CD4-positive, CD25-positive, alpha-beta regulatory T cell (primary cell): ENCODE results near the gene GHRL. TPM values are rescaled to one million over a fixed set of nuclear protein-coding genes. Genes with fewer than 3 reads are reported as not detected.

Experiments
- ATAC-seq, 2 donors: fragments of 150-1000 bp; cut with Tn5 transposase; one replicate each; pipeline ENCODE4 v1.10.0; 2021; ENCODE audit warnings: low read depth in 2 of 2, moderate number of reproducible peaks in 2 of 2, moderate library complexity in 1 of 2
- DNase-seq, 3 donors: peaks; one replicate each; pipeline versions ENCODE4 v3.0.0 to v3.0.0-alpha.2; 2012 to 2022; ENCODE audit warnings: mixed read lengths in 1 of 3
- H3K27ac ChIP-seq: one replicate; pipeline ENCODE4 v1.7.0; 2013; ENCODE audit warnings: mild to moderate bottlenecking, low read length; ENCODE audit not compliant: insufficient read depth, poor library complexity, severe bottlenecking
- H3K27me3 ChIP-seq: one replicate; pipeline ENCODE4 v1.7.0; 2013; ENCODE audit warnings: low read length; ENCODE audit not compliant: control insufficient read depth, insufficient read depth
- H3K36me3 ChIP-seq: one replicate; pipeline ENCODE4 v1.7.0; 2013; ENCODE audit warnings: mild to moderate bottlenecking, low read length, moderate library complexity; ENCODE audit not compliant: control insufficient read depth, insufficient read depth
- H3K4me1 ChIP-seq: 2 replicates; pipeline ENCODE4 v1.7.0; 2013; ENCODE audit warnings: mild to moderate bottlenecking, low read length; ENCODE audit not compliant: insufficient read depth, control insufficient read depth, poor library complexity, severe bottlenecking
- H3K4me3 ChIP-seq: one replicate; pipeline ENCODE4 v1.7.0; 2013; ENCODE audit warnings: low read depth, mild to moderate bottlenecking, low read length, moderate library complexity
- H3K9me3 ChIP-seq, 2 experiments: 1 replicate in 1 of 2; 2 replicates in 1 of 2; pipeline ENCODE4 v1.7.0; 2013; ENCODE audit warnings: low read length in 2 of 2, mild to moderate bottlenecking in 1 of 2, moderate library complexity in 1 of 2; ENCODE audit not compliant: control insufficient read depth in 2 of 2
- H3K27ac Mint-ChIP-seq, 3 donors: one replicate each; pipeline ENCODE4 v1.8.0; 2020 to 2022; ENCODE audit warnings: mild to moderate bottlenecking in 3 of 3, mixed read lengths in 3 of 3, moderate library complexity in 2 of 3
- H3K27me3 Mint-ChIP-seq: one replicate; pipeline ENCODE4 v1.8.0; 2022; ENCODE audit warnings: mild to moderate bottlenecking, mixed read lengths
- H3K36me3 Mint-ChIP-seq: one replicate; pipeline ENCODE4 v1.8.0; 2020; ENCODE audit warnings: mixed read lengths
- H3K4me1 Mint-ChIP-seq, 4 donors: one replicate each; pipeline ENCODE4 v1.8.0; 2020 to 2022; ENCODE audit warnings: mixed read lengths in 4 of 4, mild to moderate bottlenecking in 1 of 4
- H3K4me3 Mint-ChIP-seq, 4 donors: one replicate each; pipeline ENCODE4 v1.8.0; 2020 to 2022; ENCODE audit warnings: mild to moderate bottlenecking in 4 of 4, mixed read lengths in 4 of 4, moderate library complexity in 3 of 4
- H3K9me3 Mint-ChIP-seq, 7 donors: one replicate each; pipeline ENCODE4 v1.8.0; 2020 to 2022; ENCODE audit warnings: mixed read lengths in 7 of 7, mild to moderate bottlenecking in 3 of 7, moderate library complexity in 2 of 7
- polyA plus RNA-seq, 4 donors: library from polyadenylated mRNA; unstranded; fragments of 300-500 nt; fragmentation: Illumina TruSeq; gene quantifications; one replicate each; pipeline ENCODE4 v1.2.3, GENCODE V29; 2021
- total RNA-seq: library from RNA; stranded (reverse); gene quantifications from one replicate; pipeline ENCODE4 v1.2.3, GENCODE V29; 2022

GHRL gene
- total and polyA plus RNA-seq, 5 donors from 2014 or later = 0.47 to 1.1 (median 0.85) TPM; not detected in 1

DNA sequence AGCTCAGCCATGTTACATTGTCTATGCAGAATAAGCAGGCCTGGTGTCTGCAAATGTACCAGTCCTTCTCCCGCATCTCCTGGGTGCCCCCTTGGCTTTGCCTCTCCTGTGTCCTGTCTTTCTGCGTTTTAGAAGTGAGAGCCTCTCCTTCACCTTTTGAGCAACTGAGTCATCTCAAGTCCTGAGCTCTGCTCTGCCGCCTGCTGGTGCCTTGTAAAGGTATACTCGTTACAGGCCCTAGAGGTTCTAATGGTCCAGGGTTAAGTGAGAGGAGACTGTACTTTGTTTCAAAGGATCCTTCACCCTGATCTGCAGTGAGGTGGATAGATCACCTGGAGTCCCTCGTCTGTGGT, 12.6 kb downstream of the GHRL start:
- H3K9me3 ChIP-seq = no peaks in the 10 kb centered on the region
- H3K27me3 Mint-ChIP-seq = no peaks in the 10 kb centered on the region
- peaks cover 5 to 48% (median 30%) of the 10 kb centered on the region in 4 donors for H3K4me1 Mint-ChIP-seq
- H3K36me3 ChIP-seq = peaks cover 71% of the 10 kb centered on the region
- H3K27ac Mint-ChIP-seq = peak overlapping the region in 1 of 3 donors; percentile 51
- H3K27me3 ChIP-seq = no peaks in the 10 kb centered on the region
- peaks cover 9% of the 10 kb centered on the region for H3K36me3 Mint-ChIP-seq
- H3K4me3 Mint-ChIP-seq = no peak overlapping the region
- peak in 1 of 3 donors; percentile 18 for DNase-seq
- H3K27ac ChIP-seq = no peak overlapping the region
- no peaks in the 10 kb centered on the region for H3K9me3 Mint-ChIP-seq
- no peak for ATAC-seq
- no peak overlapping the region for H3K4me3 ChIP-seq
- H3K4me1 ChIP-seq = peaks cover 17% of the 10 kb centered on the region

GRCh38 chr3:10279384-10280176, 13.2 kb downstream of the GHRL start:
- H3K4me3 ChIP-seq = no peak overlapping the region
- peaks cover 12% of the 10 kb centered on the region for H3K4me1 ChIP-seq
- peaks cover 72% of the 10 kb centered on the region for H3K36me3 ChIP-seq
- DNase-seq = no peak
- H3K9me3 ChIP-seq = no peaks in the 10 kb centered on the region
- Mint-ChIP-seq H3K4me3 (no peak overlapping the region), H3K27ac (peak overlapping the region in 1 of 3 donors; percentile 51), H3K4me1 (peaks cover 6 to 44% (median 31%) of the 10 kb centered on the region in 4 donors), H3K9me3 (no peaks in the 10 kb centered on the region), H3K27me3 (no peaks in the 10 kb centered on the region), H3K36me3 (peaks cover 9% of the 10 kb centered on the region)
- no peak overlapping the region for H3K27ac ChIP-seq
- no peaks in the 10 kb centered on the region for H3K27me3 ChIP-seq
- ATAC-seq = no peak

- Mint-ChIP-seq H3K36me3 (peaks cover 11% of the 10 kb centered on the region), H3K27ac (peak overlapping the region in 2 of 3 donors; percentile 38 to 71), H3K9me3 (no peaks in the 10 kb centered on the region), H3K4me3 (no peak overlapping the region), H3K4me1 (peaks cover 10 to 44% (median 32%) of the 10 kb centered on the region in 4 donors), H3K27me3 (no peaks in the 10 kb centered on the region)
- ATAC-seq = no peak
- H3K9me3 ChIP-seq = no peaks in the 10 kb centered on the region
- H3K4me1 ChIP-seq = peaks cover 12% of the 10 kb centered on the region
- no peak overlapping the region for H3K27ac ChIP-seq
- no peak for DNase-seq
- H3K36me3 ChIP-seq = peaks cover 70% of the 10 kb centered on the region
- no peaks in the 10 kb centered on the region for H3K27me3 ChIP-seq
- no peak overlapping the region for H3K4me3 ChIP-seq
Measured at GRCh38 chr3:10278501-10278900, 14.2 kb downstream of the GHRL start.

DNA sequence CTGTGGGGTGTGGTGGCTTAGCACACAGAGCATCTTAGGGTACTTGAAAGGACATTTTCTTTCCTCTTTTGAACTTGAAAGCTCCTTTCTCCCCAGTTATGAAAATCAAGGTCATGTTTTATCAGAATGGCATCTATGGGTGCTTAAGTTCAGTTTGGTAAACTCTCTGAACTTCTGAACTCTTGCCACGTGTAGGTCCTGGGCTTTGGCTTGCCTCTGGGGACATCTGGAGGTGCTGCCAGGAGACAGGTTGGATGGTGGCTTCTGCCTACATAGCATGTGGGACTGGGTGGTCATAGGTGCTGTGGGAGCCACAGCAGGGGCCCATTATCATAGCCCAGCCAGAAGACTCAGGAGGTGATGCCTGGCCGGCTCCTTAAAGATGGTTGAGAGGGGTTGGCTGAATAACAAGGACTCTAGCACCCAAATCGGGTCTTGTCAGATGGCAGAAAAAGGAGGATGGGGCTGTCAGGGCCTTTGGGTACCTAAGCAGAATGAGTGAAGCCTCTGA, 15.6 kb downstream of the GHRL start:
- no peaks in the 10 kb centered on the region for H3K27me3 ChIP-seq
- peaks cover 62% of the 10 kb centered on the region for H3K36me3 ChIP-seq
- DNase-seq (no peak), ATAC-seq (no peak)
- Mint-ChIP-seq H3K27me3 (no peaks in the 10 kb centered on the region), H3K9me3 (no peaks in the 10 kb centered on the region), H3K36me3 (peaks cover 18% of the 10 kb centered on the region), H3K4me1 (peaks cover 16 to 48% (median 34%) of the 10 kb centered on the region in 4 donors), H3K4me3 (no peak overlapping the region), H3K27ac (peak overlapping the region in 2 of 3 donors; percentile 56 to 66)
- H3K4me3 ChIP-seq = no peak overlapping the region
- peaks cover 20% of the 10 kb centered on the region for H3K4me1 ChIP-seq
- H3K9me3 ChIP-seq = no peaks in the 10 kb centered on the region
- no peak overlapping the region for H3K27ac ChIP-seq

DNA sequence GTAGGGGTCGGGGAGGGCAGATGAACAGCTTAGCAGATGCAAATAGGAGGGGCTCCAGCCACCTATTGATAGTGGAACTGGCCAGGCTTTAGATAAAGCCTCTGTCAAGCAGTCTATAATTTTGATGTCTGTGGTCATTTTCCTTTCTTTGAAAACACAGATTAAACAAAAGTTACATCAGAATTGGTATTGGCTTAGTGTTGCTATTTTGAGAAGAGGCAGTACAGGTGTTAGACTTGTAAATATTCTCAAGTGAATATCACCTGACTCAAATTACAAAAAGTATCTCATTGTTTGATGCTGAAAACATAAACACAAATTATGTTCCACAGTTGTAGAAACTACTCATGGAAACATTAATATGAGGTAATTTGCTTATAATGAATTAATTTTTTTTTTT, 18.1 kb downstream of the GHRL start:
- peaks cover 32% of the 10 kb centered on the region for H3K36me3 Mint-ChIP-seq

GRCh38 chr3:10273702-10274305, 18.9 kb downstream of the GHRL start:
- Mint-ChIP-seq H3K4me1 (peaks cover 22 to 69% (median 38%) of the 10 kb centered on the region in 4 donors), H3K4me3 (peak overlapping the region; percentile 68 to 87 (median 72)), H3K36me3 (peaks cover 34% of the 10 kb centered on the region), H3K27me3 (no peaks in the 10 kb centered on the region), H3K9me3 (no peaks in the 10 kb centered on the region), H3K27ac (peak overlapping the region; percentile 85 to 95 (median 91))
- Histone ChIP-seq H3K4me1 (peaks cover 23% of the 10 kb centered on the region), H3K9me3 (no peaks in the 10 kb centered on the region), H3K36me3 (peaks cover 61% of the 10 kb centered on the region), H3K27ac (peak overlapping the region; percentile 36), H3K27me3 (no peaks in the 10 kb centered on the region), H3K4me3 (peak overlapping the region; percentile 27)
- ATAC-seq (no peak), DNase-seq (no peak)

More for the DNA sequence above, 18.1 kb downstream of the GHRL start:
- peaks cover 16 to 62% (median 35%) of the 10 kb centered on the region in 4 donors for H3K4me1 Mint-ChIP-seq
- no peaks in the 10 kb centered on the region for H3K9me3 Mint-ChIP-seq
- Histone ChIP-seq H3K36me3 (peaks cover 61% of the 10 kb centered on the region), H3K4me3 (peak overlapping the region; percentile 27), H3K9me3 (no peaks in the 10 kb centered on the region), H3K4me1 (peaks cover 23% of the 10 kb centered on the region), H3K27ac (no peak overlapping the region), H3K27me3 (no peaks in the 10 kb centered on the region)
- H3K27ac Mint-ChIP-seq = peak overlapping the region; percentile 62 to 85 (median 68)
- peak overlapping the region in 2 of 4 donors; percentile 55 for H3K4me3 Mint-ChIP-seq
- DNase-seq (no peak), ATAC-seq (no peak)
- no peaks in the 10 kb centered on the region for H3K27me3 Mint-ChIP-seq

GRCh38 chr3:10272977-10273376, 19.8 kb downstream of the GHRL start:
- peak overlapping the region; percentile 27 for H3K4me3 ChIP-seq
- peaks cover 57% of the 10 kb centered on the region for H3K36me3 ChIP-seq
- H3K9me3 Mint-ChIP-seq = no peaks in the 10 kb centered on the region
- DNase-seq (no peak), ATAC-seq (no peak)
- H3K4me3 Mint-ChIP-seq = peak overlapping the region; percentile 68 to 87 (median 72)
- peaks cover 29 to 76% (median 42%) of the 10 kb centered on the region in 4 donors for H3K4me1 Mint-ChIP-seq
- H3K27ac ChIP-seq = peak overlapping the region; percentile 36
- peak overlapping the region; percentile 85 to 95 (median 91) for H3K27ac Mint-ChIP-seq
- H3K4me1 ChIP-seq = peaks cover 26% of the 10 kb centered on the region
- H3K27me3 Mint-ChIP-seq = no peaks in the 10 kb centered on the region
- no peaks in the 10 kb centered on the region for H3K27me3 ChIP-seq
- H3K9me3 ChIP-seq = no peaks in the 10 kb centered on the region
- H3K36me3 Mint-ChIP-seq = peaks cover 35% of the 10 kb centered on the region
